T-helper 17 cell (primary cell): ENCODE measurements around the gene FANCE. TPM values are rescaled to one million over a fixed set of nuclear protein-coding genes. Genes with fewer than 3 reads are reported as not detected.
A peak's percentile ranks its signal among the peaks of the same experiment; 100 is the strongest.
"Not testable (repeated sequence)": the region's sequence is repeated elsewhere in the genome, so short reads cannot be mapped to it uniquely, and the experiment has no call there.

ENCODE experiments used
- ATAC-seq: fragments of 150-1000 bp; cut with Tn5 transposase; 2 replicates; pipeline ENCODE4 v1.10.0; 2021; ENCODE audit warnings: mild to moderate bottlenecking, moderate library complexity
- DNase-seq, 3 donors: peaks; one replicate each; pipeline versions ENCODE4 v3.0.0 to v3.0.0-alpha.2; 2020 to 2021
- H3K9me3 ChIP-seq: one replicate; pipeline ENCODE4 v1.7.0; 2013; ENCODE audit warnings: low read length, mild to moderate bottlenecking; ENCODE audit not compliant: control insufficient read depth, poor library complexity, severe bottlenecking
- H3K27ac Mint-ChIP-seq: one replicate; pipeline ENCODE4 v1.8.0; 2022; ENCODE audit warnings: mild to moderate bottlenecking, moderate library complexity, mixed read lengths
- H3K27me3 Mint-ChIP-seq: one replicate; pipeline ENCODE4 v1.8.0; 2022; ENCODE audit warnings: mixed read lengths
- H3K36me3 Mint-ChIP-seq: one replicate; pipeline ENCODE4 v1.8.0; 2022; ENCODE audit warnings: low read depth, mixed read lengths
- H3K4me1 Mint-ChIP-seq: one replicate; pipeline ENCODE4 v1.8.0; 2022; ENCODE audit warnings: mild to moderate bottlenecking, mixed read lengths
- H3K4me3 Mint-ChIP-seq: one replicate; pipeline ENCODE4 v1.8.0; 2022; ENCODE audit warnings: mild to moderate bottlenecking, moderate library complexity, mixed read lengths
- total RNA-seq, 4 donors: library from RNA in 2 of 4; stranded (reverse) in 2 of 4; gene quantifications; one replicate each; pipeline ENCODE4 v1.2.3 and lab custom pipeline; 2022 to 2026

Gene FANCE
- total RNA-seq, 2 donors from 2014 or later: 3.7 to 4.5 TPM

GRCh38 chr6:35508542-35508941 is 56.4 kb downstream of the FANCE start:
- Mint-ChIP-seq H3K27me3 (peaks cover 25% of the 10 kb centered on the region), H3K4me3 (no peak overlapping the region), H3K27ac (peak overlapping the region; percentile 16), H3K4me1 (peaks cover 6% of the 10 kb centered on the region), H3K36me3 (peaks cover 2% of the 10 kb centered on the region)
- no peaks in the 10 kb centered on the region for H3K9me3 ChIP-seq
- no peak for ATAC-seq
- no peak for DNase-seq

GRCh38 chr6:35510916-35511561 is 58.9 kb downstream of the FANCE start:
- H3K27ac Mint-ChIP-seq: no peak overlapping the region
- no peaks in the 10 kb centered on the region for H3K9me3 ChIP-seq
- H3K36me3 Mint-ChIP-seq: peaks cover 2% of the 10 kb centered on the region
- DNase-seq (no peak), ATAC-seq (no peak)
- H3K4me3 Mint-ChIP-seq: no peak overlapping the region
- peaks cover 25% of the 10 kb centered on the region for H3K27me3 Mint-ChIP-seq
- H3K4me1 Mint-ChIP-seq: peaks cover 9% of the 10 kb centered on the region

- peaks cover 25% of the 10 kb centered on the region for H3K27me3 Mint-ChIP-seq
- no peak for ATAC-seq
- H3K27ac Mint-ChIP-seq: no peak overlapping the region
Measured at GRCh38 chr6:35511562-35511941, 59.4 kb downstream of the FANCE start.

GRCh38 chr6:35512006-35512405 is 59.9 kb downstream of the FANCE start:
- no peak for DNase-seq
- H3K27me3 Mint-ChIP-seq: peaks cover 25% of the 10 kb centered on the region
- no peaks in the 10 kb centered on the region for H3K9me3 ChIP-seq
- no peak overlapping the region for H3K4me3 Mint-ChIP-seq
- peaks cover 2% of the 10 kb centered on the region for H3K36me3 Mint-ChIP-seq
- H3K4me1 Mint-ChIP-seq: peaks cover 12% of the 10 kb centered on the region
- no peak overlapping the region for H3K27ac Mint-ChIP-seq
- no peak for ATAC-seq

More at GRCh38 chr6:35511562-35511941, 59.4 kb downstream of the FANCE start:
- Mint-ChIP-seq H3K36me3 (peaks cover 2% of the 10 kb centered on the region), H3K4me1 (peaks cover 10% of the 10 kb centered on the region), H3K4me3 (no peak overlapping the region)
- no peak for DNase-seq
- no peaks in the 10 kb centered on the region for H3K9me3 ChIP-seq

- peaks cover 12% of the 10 kb centered on the region for H3K4me1 Mint-ChIP-seq
- H3K36me3 Mint-ChIP-seq: peaks cover 2% of the 10 kb centered on the region
- DNase-seq (no peak), ATAC-seq (no peak)
- H3K27me3 Mint-ChIP-seq: peaks cover 25% of the 10 kb centered on the region
- H3K27ac Mint-ChIP-seq: no peak within 1 kb of the TSS
- no peaks in the 10 kb centered on the region for H3K9me3 ChIP-seq
- no peak within 1 kb of the TSS for H3K4me3 Mint-ChIP-seq
Measured at GRCh38 chr6:35512740-35513139, 60.6 kb downstream of the FANCE start, which contains the start of gene TULP1. TULP1 (minus strand) TSS chr6:35512896; CDS start chr6:35512858, 38 bp downstream.

- no peak overlapping the region for H3K4me3 Mint-ChIP-seq
- DNase-seq: no peak
- peaks cover 2% of the 10 kb centered on the region for H3K36me3 Mint-ChIP-seq
- no peak for ATAC-seq
- peaks cover 12% of the 10 kb centered on the region for H3K4me1 Mint-ChIP-seq
- H3K27me3 Mint-ChIP-seq: peaks cover 19% of the 10 kb centered on the region
- H3K27ac Mint-ChIP-seq: no peak overlapping the region
- no peaks in the 10 kb centered on the region for H3K9me3 ChIP-seq
Measured at GRCh38 chr6:35514587-35514986, 62.4 kb downstream of the FANCE start.

GRCh38 chr6:35515939-35516338 is 63.8 kb downstream of the FANCE start:
- H3K27ac Mint-ChIP-seq, H3K27me3 Mint-ChIP-seq, H3K9me3 ChIP-seq, H3K36me3 Mint-ChIP-seq, H3K4me3 Mint-ChIP-seq, ATAC-seq, DNase-seq: not testable (repeated sequence)
- peaks cover 12% of the 10 kb centered on the region for H3K4me1 Mint-ChIP-seq

Other genes with a start within 250 kb of the FANCE start
- gene SCUBE3, start 238.4 kb upstream of the FANCE start, total RNA-seq: not detected
- gene ZNF76, start 192.6 kb upstream of the FANCE start, total RNA-seq: 10 to 100 TPM; 50.0 to 60.8 TPM
- gene DEF6, start 154.5 kb upstream of the FANCE start, total RNA-seq: 100 to 1,000 TPM; 193 to 206 TPM
- gene PPARD, start 109.8 kb upstream of the FANCE start, total RNA-seq: 10 to 100 TPM; 25.0 to 29.9 TPM
- 1,000 to 10,000 TPM; 2,096 to 2,128 TPM for gene RPL10A, start 16.1 kb downstream of the FANCE start, total RNA-seq
- gene TEAD3, start 44.7 kb downstream of the FANCE start, total RNA-seq: under 1 TPM in 1 of 2 donors, not detected in 1; 0.12 TPM
- not detected for gene TULP1, start 60.6 kb downstream of the FANCE start, total RNA-seq
- 10 to 100 TPM; 53.3 to 60.8 TPM for gene FKBP5, start 236.6 kb downstream of the FANCE start, total RNA-seq